Endodermal cell (in vitro differentiated cells): ENCODE data around the gene LTF. TPM values are rescaled to one million over a fixed set of nuclear protein-coding genes. Genes with fewer than 3 reads are reported as not detected.

Experiments used
- DNase-seq: peaks from one replicate; pipeline ENCODE4 v3.0.0-alpha.2; 2017
- H3K27ac ChIP-seq: 2 replicates; pipeline ENCODE4 v1.5.1; 2013; ENCODE audit warnings: mild to moderate bottlenecking, low read depth, low read length, moderate library complexity
- H3K27me3 ChIP-seq: 2 replicates; pipeline ENCODE4 v1.6.1; 2013; ENCODE audit warnings: mild to moderate bottlenecking, low read length, moderate library complexity; ENCODE audit not compliant: insufficient read depth, control insufficient read depth, poor library complexity, severe bottlenecking
- H3K36me3 ChIP-seq: 2 replicates; pipeline ENCODE4 v1.7.0; 2013; ENCODE audit warnings: mild to moderate bottlenecking, low read length, moderate library complexity; ENCODE audit not compliant: control insufficient read depth, insufficient read depth
- H3K4me1 ChIP-seq: one replicate; pipeline ENCODE4 v1.7.0; 2013; ENCODE audit warnings: low read length; ENCODE audit not compliant: control insufficient read depth, insufficient read depth
- H3K4me3 ChIP-seq: 2 replicates; pipeline ENCODE4 v1.5.1; 2013; ENCODE audit warnings: mild to moderate bottlenecking, low read length, moderate library complexity
- H3K9ac ChIP-seq: 2 replicates; pipeline ENCODE4 v1.6.1; 2013; ENCODE audit warnings: mild to moderate bottlenecking, low read length, moderate library complexity; ENCODE audit not compliant: poor library complexity, severe bottlenecking; ENCODE audit errors: extremely low read depth
- H3K9me3 ChIP-seq: 2 replicates; pipeline ENCODE4 v1.6.1; 2013; ENCODE audit warnings: mild to moderate bottlenecking, low read length, moderate library complexity; ENCODE audit not compliant: control insufficient read depth
- H3K27ac Mint-ChIP-seq: 2 replicates; pipeline ENCODE4 v1.8.0; 2020; ENCODE audit warnings: mixed read lengths
- H3K27me3 Mint-ChIP-seq: 2 replicates; pipeline ENCODE4 v1.8.0; 2021; ENCODE audit warnings: mild to moderate bottlenecking, mixed read lengths; ENCODE audit not compliant: insufficient read depth
- H3K36me3 Mint-ChIP-seq: 2 replicates; pipeline ENCODE4 v1.8.0; 2020; ENCODE audit warnings: low read depth, mixed read lengths
- H3K4me1 Mint-ChIP-seq: 2 replicates; pipeline ENCODE4 v1.8.0; 2020; ENCODE audit warnings: mixed read lengths
- H3K4me3 Mint-ChIP-seq: 2 replicates; pipeline ENCODE4 v1.8.0; 2020; ENCODE audit warnings: mild to moderate bottlenecking, moderate library complexity, mixed read lengths
- H3K9me3 Mint-ChIP-seq: 2 replicates; pipeline ENCODE4 v1.8.0; 2020; ENCODE audit warnings: mild to moderate bottlenecking, mixed read lengths
- WGBS, 2 experiments: methylation state at CpG; one replicate each; pipeline versions ENCODE4 v1.1.5 to v1.1.7; 2013; ENCODE audit warnings: missing lambda C conversion rate in 2 of 2, mixed read lengths in 1 of 2; ENCODE audit not compliant: insufficient coverage in 1 of 2, insufficient read length in 1 of 2; 5-methylcytosine and 5-hydroxymethylcytosine counted together
- total RNA-seq, 2 donors: library from RNA; stranded (reverse); fragmentation: NEBNext Ultra II Directional in 1 of 2; extraction: Animal tissue kit (Norgen Biotek cat#: 25700) in 1 of 2; gene quantifications; 2 replicates in 1 of 2; 3 replicates in 1 of 2; pipeline ENCODE4 v1.2.1, GENCODE V29; 2021
- TF ChIP-seq, protein P1 (sequence below): fragments of 200-600 bp; sonication (generic); conservative IDR thresholded peaks from 2 replicates; pipeline ENCODE4 v1.5.0; 2021; ENCODE audit warnings: antibody characterized with exemption, mild to moderate bottlenecking

LTF gene
- total RNA-seq, 2 donors from 2014 or later: 0.24 to 0.31 TPM

- H3K27ac ChIP-seq: no peak overlapping the region
- no peaks in the 10 kb centered on the region for H3K27me3 Mint-ChIP-seq
- H3K4me3 ChIP-seq: no peak overlapping the region
- H3K27ac Mint-ChIP-seq: no peak overlapping the region
- no peaks in the 10 kb centered on the region for H3K27me3 ChIP-seq
- no peaks in the 10 kb centered on the region for H3K4me1 ChIP-seq
- H3K9me3 Mint-ChIP-seq: no peaks in the 10 kb centered on the region
- no peaks in the 10 kb centered on the region for H3K36me3 Mint-ChIP-seq
- DNase-seq: no peak
- H3K36me3 ChIP-seq: no peaks in the 10 kb centered on the region
- no peaks in the 10 kb centered on the region for H3K9me3 ChIP-seq
- H3K4me1 Mint-ChIP-seq: peaks cover 15% of the 10 kb centered on the region
- no peak overlapping the region for H3K9ac ChIP-seq
- H3K4me3 Mint-ChIP-seq: no peak overlapping the region
- WGBS, 2 experiments: 88 to 95% methylated on average over 3 to 5 of the region's 5 CpGs
- TF ChIP-seq, protein P1, sequence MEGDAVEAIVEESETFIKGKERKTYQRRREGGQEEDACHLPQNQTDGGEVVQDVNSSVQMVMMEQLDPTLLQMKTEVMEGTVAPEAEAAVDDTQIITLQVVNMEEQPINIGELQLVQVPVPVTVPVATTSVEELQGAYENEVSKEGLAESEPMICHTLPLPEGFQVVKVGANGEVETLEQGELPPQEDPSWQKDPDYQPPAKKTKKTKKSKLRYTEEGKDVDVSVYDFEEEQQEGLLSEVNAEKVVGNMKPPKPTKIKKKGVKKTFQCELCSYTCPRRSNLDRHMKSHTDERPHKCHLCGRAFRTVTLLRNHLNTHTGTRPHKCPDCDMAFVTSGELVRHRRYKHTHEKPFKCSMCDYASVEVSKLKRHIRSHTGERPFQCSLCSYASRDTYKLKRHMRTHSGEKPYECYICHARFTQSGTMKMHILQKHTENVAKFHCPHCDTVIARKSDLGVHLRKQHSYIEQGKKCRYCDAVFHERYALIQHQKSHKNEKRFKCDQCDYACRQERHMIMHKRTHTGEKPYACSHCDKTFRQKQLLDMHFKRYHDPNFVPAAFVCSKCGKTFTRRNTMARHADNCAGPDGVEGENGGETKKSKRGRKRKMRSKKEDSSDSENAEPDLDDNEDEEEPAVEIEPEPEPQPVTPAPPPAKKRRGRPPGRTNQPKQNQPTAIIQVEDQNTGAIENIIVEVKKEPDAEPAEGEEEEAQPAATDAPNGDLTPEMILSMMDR: no peak
Measured at GRCh38 chr3:46500656-46501635, 36.2 kb upstream of the LTF start.

DNA sequence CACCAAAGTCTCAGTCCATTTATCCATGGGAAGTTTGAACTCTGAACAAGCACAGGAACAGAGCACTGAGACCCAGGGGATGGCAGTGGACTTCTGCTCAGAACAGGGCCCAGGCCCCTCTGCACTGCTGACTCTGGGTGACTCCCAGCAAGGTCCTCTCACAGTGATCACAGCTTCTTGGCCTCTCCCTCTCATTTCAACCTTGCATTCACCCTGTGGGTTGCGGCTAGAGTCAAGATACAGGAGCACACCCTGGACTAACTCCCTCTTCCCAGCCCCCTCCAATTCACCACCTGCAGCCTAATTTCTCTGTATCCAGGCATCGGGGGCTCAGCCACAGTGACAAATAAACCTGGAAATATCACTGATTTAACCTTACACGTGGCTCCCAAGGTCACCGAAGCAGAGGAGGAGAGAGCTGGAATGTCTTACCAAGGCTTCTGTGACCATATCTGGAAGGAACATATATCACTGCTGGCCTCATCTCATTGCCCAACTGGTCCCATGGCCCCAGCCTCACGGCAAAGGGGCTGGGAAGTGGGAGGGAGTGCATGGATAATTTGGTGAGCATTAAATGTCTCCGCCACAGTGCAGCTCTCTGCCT is 34.3 kb upstream of the LTF start:
- no peak for DNase-seq
- Mint-ChIP-seq H3K4me1 (peaks cover 16% of the 10 kb centered on the region), H3K27me3 (no peaks in the 10 kb centered on the region), H3K9me3 (peaks cover 5% of the 10 kb centered on the region), H3K27ac (no peak overlapping the region), H3K36me3 (no peaks in the 10 kb centered on the region), H3K4me3 (no peak overlapping the region)
- TF ChIP-seq, protein P1: no peak
- Histone ChIP-seq H3K27ac (no peak overlapping the region), H3K9ac (no peak overlapping the region), H3K4me3 (no peak overlapping the region), H3K36me3 (no peaks in the 10 kb centered on the region), H3K4me1 (no peaks in the 10 kb centered on the region), H3K9me3 (no peaks in the 10 kb centered on the region), H3K27me3 (no peaks in the 10 kb centered on the region)
- 91 to 100% methylated on average over 2 to 6 of the region's 6 CpGs for WGBS, 2 experiments

GRCh38 chr3:46497556-46498265 is 33.0 kb upstream of the LTF start, which contains the start of gene RTP3:
Gene RTP3, plus strand, starts transcription at chr3:46497976. Its CDS starts 87 bp downstream, at chr3:46498063.
- DNase-seq: no peak
- H3K36me3 Mint-ChIP-seq: peaks cover 4% of the 10 kb centered on the region
- no peaks in the 10 kb centered on the region for H3K9me3 ChIP-seq
- WGBS, 2 experiments: 94% methylated on average over 6 to 9 of the region's 9 CpGs
- no peaks in the 10 kb centered on the region for H3K4me1 ChIP-seq
- no peak within 1 kb of the TSS for H3K4me3 Mint-ChIP-seq
- peaks cover 13% of the 10 kb centered on the region for H3K4me1 Mint-ChIP-seq
- no peak within 1 kb of the TSS for H3K27ac ChIP-seq
- H3K9ac ChIP-seq: no peak within 1 kb of the TSS
- H3K36me3 ChIP-seq: no peaks in the 10 kb centered on the region
- H3K9me3 Mint-ChIP-seq: peaks cover 15% of the 10 kb centered on the region
- no peak within 1 kb of the TSS for H3K27ac Mint-ChIP-seq
- no peak within 1 kb of the TSS for H3K4me3 ChIP-seq
- TF ChIP-seq, protein P1: no peak
- H3K27me3 Mint-ChIP-seq: peaks cover 3% of the 10 kb centered on the region
- no peaks in the 10 kb centered on the region for H3K27me3 ChIP-seq
